AG20443 (cell line): ENCODE data around the gene MMP3.

Experiments
- DNase-seq: peaks from one replicate; pipeline ENCODE4 v3.0.0; 2012; ENCODE audit warnings: low spot score, mixed read lengths

The MMP3 gene

DNA sequence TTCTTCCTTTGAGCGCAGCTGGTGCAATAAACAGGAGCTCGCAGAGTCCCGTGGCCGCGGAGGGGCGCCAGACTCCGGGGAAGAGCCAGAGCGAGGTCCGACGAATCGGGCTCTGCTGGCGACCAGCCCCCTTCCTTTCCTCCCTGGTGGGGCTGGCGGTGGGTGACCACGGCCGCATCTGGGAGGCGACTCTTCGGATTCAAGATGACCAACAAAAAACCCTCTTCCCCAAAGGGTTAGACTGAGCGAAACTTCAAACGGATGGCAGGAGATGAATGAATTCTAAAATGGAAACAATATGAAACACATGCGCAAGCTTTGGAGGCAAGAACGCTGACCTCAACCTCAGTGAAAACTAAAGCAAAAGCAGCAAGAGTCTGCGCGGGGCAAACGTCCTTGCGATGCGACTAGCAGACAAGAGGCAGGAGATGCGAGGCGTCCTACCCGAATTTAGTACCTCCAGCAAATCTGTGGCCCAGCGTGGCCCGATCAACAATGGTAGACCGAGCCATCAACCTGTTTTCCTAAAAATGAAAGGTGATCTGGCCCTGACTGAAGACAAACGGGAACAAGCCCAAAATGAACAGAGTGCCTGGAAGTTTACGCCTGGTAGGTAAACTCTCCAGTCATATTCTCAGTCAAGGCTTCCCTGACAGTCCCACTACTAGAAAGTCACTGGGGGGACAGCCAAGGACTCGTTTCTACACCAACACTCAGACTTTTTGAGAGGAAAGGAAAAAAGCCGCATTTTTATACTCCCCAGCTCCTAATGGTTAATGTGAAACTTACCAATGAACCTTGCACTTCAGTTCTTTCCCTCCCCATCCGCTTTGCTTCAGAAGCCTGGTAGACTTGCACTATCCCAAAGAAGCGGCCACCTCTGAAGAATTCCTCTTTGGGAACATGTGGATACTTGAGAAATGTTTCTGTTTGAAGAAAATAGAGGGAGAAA, 11.6 kb downstream of the MMP3 start:
- DNase-seq, result peak; percentile 89

DNA sequence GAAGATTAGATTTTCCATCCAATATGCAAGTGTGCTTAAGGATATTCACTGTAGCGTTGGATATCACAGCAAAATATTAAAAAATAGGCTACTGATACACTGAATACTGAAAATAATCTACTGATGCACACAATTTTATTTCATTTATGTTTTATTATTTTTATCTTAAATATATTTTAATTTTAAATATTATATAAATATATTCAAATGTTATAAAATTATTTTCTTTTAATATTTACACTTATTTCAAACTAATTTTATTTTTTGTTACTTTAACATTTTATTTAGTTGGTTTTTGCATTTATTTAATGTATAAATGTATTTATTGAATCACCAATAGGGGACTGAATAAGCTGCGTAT, 12.3 kb downstream of the MMP3 start:
- no peak for DNase-seq

DNA sequence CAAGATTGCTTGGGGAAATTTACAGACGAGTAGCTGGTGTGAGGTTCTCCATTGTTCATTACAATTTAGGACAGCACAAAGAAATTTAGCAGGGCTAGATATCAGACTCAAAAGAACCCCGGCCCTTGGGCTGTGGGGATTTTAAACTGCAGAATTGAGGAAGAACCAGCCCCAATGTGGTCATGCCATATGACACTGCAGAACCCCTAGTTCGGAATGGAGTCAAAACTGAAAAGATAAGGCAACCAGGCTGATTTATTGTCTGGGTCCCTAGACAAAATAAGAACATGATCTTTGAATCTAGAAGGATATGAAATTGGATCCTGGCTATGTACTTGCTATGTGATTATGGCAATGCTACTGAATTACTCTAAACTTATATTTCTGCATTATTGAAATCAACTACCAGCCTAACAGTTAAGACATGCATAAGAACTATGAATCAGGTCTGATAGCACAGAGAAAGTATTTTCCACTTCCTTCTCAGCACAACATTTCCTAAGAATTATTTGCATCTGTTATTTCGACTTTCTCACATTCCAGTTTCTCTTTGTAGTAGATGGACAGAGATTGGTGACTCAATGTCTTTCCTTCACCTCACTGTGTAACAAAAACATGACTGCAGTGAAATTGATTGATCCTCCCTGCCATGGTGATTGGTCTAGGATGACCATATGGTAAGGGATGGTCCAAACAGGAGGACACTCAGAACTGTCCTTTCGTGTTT, 13.2 kb downstream of the MMP3 start:
- DNase-seq, result peak; percentile 14

DNA sequence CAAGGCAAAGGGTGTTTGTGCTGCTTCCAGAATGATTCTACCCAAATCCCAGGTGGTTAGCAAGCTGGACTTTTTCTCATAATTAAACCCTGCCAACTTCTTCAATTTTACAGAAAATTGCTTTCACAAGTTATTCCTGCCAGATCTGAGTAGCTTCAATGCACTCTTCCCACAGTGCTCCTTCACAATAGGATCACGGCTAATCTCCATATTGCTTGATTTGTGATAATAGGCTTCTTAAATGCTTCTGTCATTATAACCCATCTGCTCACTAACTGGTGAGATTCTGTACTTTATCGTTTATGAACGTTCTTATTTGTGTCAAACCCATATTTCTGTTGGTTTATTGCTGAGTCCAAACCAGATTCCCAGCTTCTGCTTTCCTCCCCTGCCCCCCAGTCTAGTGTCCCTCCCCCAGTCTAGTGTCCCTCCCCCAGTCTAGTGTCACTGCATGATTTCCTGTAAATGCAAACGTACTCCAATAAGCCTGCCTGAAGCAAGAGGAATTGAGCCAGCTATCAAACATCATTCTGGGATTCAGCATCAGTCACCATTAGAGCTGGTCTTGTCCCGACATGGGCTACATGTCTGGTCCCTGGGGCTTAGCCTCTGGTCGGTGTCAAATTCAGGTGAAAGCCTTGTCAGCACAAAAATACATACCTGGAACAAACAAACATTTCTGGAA, 14.0 kb downstream of the MMP3 start:
- no peak for DNase-seq

DNA sequence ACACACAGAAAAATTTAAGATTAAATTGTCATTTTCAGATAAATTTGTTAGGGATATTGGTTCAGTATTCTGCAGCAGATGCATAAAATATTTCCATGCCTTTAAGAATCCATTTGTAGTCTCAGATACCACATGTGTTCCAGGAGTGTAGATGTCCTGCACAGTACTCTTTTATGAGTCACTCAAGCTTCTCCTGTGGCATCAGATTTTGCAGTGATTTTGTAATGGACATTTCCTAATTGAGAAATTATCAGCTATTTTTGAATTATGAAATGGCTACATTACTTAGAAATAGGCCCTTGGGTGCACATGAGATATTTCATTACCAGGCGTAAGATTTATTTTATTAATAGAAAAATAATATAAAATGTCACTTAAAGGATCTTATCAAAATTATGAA, 18.9 kb downstream of the MMP3 start:
- no peak for DNase-seq

DNA sequence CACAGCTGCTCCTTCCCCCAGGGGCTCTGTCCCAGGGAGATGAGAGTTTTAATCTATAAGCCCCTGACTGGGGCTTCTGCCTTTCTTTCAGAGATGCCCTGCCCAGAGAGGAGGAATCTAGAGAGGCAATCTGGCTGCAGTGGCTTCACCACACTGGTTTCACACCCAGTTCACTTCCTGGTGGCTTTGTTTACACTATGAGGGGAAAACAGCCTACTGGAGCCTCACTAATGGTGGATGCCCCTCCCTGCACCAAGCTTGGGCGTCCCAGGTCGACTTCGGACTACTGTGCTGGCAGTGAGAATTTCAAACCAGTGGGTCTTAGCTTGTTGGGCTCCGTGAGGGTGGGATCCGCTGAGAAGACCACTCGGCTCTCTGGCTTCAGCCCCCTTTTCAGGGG, 23.9 kb downstream of the MMP3 start:
- no peak for DNase-seq

DNA sequence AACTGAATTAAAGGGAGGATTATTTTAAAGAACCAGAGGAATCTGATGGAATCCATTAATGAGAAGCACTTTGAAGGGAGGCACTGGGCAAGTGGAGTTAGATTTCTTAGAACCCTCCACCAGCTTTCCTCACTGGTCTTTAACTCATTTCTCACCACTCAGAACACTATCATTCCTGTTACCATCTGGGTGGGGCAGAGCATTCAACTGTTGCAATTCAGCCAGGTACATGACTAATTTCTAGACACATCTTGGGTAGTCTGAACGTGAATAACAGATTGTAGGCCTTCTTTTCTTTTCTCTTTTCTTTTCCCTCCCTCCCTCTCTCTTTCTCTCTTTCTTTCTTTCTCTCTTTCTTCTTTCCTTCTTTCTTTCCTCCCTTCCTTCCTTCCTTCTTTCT, 29.9 kb downstream of the MMP3 start:
- DNase-seq, result no peak

DNA sequence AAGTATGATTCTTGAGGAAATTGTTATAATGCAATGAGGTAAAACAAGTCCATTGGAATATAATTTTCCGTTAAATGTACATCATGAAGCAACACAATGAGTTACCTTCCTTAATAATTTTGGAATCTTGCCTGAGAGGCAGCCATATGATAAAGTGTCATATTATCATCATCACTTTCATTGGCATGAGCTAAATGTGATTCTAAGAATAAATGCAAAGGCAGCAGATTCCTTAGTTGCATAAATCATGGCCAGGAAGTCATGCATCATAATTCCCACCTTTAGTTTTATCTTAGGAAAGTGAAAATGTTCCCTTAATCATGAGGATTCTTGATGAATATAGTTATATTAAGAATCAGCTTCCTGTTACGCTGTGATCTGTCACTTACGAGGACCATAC, 31.2 kb downstream of the MMP3 start:
- no peak for DNase-seq

DNA sequence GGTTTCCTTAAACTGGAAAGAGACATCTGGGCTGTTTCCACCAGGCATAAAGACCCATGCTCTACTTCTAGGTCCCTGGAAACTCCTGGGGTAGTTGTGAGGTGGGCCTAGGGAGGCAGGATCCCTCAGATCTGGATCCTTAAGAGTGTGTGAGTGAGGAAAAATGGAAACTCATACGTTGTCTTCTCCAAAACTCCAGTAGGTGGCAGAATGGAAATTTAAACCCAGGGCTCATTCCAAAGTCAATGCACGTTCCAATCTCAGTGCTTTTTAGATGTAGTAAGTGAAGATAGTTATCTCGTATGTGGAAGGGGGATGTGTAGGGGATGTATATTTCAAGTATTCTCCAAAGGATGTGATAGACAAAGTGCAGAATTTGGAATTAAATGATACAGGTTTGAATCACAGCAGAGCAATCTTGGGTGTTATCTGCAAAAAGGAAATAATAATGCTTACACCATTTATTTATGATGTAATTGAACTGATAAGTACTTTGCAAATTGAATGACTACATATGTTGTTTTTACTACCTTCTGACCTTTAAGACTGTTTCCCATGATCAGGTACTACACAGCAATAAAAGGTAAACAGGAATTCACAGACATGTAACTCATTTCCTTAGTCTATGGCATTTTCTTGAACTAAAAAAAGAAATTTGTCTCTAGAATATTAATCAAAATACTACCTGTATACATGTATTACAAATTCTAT, 32.3 kb downstream of the MMP3 start:
- peak; percentile 57 for DNase-seq

DNA sequence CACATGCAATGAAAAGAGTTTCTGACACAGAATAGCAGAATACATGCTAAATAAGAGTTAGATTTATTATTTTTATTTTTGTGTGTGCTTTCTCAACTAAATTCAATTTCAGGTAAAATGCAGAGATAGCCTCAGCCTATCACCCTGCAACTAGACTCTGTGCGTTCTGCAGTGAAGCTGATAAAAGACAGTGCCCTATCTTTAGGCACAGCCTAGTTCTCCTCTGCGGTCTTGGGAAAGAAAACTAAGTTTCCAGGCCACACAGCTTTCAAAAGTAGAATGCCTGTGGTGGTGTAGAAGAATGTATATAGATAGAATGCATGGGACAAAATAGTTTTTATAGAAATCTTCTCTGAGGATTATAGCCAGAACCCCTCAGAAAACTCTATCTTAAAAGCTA, 33.4 kb downstream of the MMP3 start:
- DNase-seq, result no peak

DNA sequence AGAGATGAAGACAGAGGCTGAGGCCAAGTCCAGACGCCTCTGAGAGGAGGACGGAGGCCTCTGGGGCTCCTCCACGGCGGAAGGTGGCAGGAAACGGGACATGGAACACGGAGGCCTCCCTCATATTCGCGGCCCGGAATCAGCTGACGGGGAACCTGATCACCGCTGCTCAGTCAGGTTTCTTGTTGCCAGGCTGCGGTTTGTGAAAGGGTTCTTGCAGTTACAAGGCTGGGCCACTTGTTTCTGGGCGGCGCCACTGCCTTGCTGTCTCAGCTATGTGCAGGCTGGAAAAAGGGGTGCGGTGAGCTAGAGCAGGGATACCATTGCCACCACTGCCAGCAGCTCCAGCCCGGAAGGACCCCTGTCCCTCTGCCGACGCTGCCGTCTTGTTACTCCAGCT, 35.5 kb downstream of the MMP3 start:
- DNase-seq, result no peak

DNA sequence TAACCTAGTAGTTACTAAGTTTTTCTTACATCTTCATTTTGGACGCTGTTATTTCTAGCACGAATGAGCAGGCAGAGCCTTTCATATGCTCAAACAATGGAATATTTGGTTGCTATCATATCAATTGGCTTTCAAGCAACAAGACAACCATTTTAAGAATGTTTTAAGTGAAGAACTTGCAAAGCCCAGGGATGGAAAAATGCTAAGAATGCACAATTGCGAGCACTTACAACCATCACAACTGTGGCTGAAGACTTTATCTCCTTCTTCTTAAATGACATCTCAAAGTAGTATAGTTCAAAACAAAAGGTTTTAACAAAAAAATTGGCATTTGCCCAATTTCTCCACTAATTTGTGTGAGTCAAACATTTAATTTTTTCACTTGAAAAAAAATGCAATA, 37.1 kb downstream of the MMP3 start:
- no peak for DNase-seq

DNA sequence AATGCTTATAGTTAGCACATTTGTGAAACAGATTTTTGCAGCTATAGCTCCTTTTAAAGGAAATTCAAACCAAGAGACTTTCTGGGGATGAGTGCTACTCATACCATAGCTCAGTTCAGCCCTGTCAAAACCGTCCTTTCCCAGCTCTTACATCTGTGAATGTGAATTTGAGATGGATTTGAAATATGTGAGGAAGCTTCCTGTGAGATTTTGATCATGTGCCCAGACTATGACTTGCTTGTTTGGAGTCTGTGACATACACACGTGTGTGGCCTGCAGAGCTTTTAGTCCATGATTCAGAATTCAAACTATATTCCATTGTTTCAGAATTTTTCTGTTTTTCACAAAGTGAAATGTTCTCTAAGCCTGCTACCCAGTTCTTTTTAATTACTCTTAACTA, 41.1 kb downstream of the MMP3 start:
- peak; percentile 72 for DNase-seq

DNA sequence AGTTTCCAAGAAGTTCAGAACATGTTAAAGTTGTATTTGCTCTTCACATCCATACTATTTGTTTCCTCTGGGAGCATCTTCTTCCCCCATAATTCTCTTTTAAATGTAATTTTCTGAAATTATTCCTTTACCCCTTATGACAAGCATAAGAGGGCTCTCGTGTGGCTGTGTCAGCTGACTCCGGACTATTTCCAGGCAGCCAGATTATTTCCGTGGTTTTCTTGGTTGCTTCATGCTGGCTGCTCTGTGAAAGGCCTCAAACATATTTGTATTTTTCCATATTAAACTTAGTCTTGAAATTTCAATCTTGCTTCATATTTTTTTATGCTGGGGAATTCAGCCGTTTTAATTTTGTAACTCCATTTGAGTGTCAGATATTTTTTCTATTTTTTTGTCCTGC, 42.6 kb downstream of the MMP3 start:
- DNase-seq, result peak; percentile 48

DNA sequence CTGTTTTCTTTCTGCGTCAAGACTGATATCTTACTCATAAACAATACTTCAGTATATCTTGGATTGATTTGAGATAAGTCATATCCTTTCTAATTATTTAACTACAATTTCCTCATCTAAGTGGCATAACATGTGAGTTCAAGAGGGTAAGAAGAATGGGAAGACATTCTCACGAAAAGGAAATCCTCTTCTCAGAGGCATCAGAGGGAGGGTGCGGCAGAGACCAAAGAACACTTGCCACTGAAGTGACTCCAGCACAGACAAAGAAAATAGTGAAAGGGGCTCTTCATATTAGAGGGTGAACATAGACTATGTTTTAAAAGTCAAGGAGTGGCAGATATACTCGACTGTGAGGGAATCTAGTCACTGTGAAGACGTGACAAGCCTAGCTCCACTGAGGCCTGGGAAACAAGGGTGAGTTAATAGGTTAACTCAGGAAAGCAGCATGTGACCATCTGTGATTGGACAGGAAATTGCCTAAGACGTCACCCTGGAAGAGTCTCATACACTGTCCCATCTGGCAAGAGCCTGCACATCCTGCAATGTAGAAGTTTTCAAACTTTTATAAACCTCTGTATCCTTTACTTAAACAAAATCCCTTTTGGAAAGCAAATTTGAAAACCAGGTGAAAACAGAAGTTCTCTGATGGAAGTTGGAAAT, 43.6 kb downstream of the MMP3 start:
- peak; percentile 27 for DNase-seq

DNA sequence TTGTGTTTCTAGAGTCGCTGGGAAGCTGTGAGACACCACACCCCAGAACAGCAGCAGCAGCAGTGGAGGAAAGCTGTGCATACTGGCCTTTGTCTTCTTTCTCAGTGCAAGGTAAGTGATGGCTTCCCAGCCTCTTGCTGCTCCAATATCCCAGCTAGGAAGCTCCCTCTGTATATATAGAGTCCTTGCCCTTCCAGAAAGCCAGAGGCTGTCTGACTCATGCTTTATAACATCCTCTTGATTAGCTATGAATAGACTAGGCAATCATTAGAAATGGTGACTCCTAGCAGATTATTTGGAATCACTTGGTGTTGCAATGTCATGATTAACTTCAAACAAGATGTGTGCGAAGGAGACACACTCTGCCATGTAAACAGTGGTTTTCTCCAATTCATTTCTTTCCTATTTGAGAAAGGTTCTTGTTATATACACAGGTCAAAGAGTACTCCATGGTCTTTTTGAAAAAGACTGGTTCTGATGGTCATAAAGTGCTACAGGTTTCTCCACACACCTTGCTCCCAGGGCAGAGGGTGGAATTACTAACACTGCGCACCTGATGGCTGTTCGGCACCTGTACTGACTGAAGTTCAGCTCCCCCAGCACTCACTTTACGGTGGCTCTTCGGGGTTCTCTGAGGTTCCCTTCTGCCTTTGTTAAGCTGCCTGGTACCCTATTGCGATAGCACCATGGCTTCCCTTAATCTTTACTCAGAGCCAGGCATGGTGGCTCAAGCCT, 45.2 kb downstream of the MMP3 start, which contains the start of gene MMP1:
TSS of gene MMP1 (minus strand) at position 149 of the 735 bp plus-strand sequence. CDS start at position 81, 68 bp downstream.
- DNase-seq, result peak; percentile 63

DNA sequence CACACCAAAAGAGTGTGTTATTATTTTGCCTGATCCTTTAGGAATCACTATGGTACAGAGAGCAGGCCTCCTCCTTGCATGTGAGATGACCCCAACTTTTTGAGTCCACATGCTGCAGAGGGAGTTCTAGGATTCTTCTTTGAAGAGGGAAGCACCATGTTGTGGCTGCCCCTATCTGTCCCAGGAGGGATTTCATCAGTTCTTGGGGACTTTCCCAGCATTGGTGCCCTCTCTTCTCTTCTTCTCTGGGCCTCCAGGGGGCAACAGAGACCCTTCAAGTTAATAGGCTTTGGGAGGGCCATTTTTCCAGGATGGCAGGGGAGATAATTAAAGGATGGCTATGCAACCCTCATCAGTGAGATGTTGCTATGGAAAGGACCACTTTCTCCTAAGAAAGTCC, 49.0 kb downstream of the MMP3 start:
- peak; percentile 32 for DNase-seq

DNA sequence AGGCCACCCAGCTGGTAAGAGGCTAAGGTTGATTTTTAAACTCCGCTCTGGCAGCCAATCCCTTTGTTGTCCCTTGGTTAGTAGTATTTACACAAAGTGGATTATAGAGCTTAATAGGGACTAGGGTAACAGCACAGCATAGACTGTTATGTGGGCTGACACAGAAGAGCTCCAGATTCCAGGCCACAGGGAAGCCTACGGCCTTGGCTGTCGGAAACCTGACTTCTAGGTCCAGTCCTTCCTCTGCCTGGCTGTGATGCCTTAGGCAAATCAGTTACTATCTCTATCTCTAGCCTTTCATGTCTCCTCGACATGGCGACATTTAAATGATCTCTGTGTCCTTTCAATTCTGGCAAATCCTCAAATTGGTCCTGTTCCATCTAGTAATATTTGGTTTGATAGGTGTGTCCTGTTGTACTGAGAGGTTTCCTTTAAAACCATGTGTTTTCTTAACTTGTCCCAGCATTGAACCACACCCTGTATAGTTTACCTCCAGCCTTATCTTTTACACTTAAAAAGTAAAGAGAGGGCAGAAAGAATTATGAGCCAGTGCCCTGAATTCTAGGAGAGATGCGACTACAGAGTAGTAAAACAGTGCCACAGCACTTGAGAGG, 49.6 kb downstream of the MMP3 start:
- DNase-seq, result no peak

DNA sequence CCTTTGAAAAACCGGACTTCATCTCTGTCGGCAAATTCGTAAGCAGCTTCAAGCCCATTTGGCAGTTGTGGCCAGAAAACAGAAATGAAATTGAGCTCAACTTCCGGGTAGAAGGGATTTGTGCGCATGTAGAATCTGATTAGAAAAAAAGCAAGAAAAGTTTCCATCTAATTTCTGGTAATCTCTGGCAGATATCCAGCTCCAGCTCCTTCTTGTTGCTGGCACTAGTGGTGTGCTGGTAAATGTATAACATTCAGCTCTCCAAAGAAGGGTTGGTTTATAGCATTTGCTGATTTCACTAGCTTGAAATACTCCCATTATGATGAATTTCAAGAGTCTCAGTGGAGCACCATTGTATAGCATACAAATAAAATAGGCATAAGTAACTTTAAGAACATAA, 50.8 kb downstream of the MMP3 start:
- DNase-seq, result no peak

DNA sequence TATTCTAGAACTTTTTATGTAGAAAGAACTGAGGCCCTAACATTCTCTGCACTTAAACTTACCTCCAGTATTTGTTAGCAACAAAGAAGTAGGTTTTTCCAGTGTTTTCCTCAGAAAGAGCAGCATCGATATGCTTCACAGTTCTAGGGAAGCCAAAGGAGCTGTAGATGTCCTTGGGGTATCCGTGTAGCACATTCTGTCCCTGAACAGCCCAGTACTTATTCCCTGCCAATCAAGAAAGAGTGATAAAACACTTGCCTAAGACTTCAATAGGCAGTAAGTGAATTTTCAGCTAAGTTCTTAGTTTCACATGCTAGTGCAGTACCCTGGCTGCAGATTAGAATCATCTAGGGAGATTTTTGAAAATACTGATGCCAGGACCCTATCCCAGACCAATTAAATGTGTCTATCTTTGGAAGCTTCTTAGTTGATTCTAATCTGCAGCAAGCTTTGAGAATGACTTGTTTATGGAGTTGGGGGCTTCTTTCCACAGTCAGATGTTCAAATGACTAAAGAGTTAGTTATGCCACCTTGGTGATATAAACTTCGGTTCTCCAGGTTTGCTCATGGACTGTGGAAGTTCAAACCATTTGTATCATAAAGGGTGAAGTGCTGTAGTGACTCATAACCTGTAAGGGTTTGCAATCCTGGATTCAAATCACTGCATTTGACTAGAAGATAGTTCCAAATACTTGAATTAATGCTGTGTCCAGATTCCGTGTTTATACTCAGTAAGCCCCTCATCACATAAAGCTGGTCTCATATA, 52.0 kb downstream of the MMP3 start:
- no peak for DNase-seq
